Measurements from ENCODE around the gene PIN1. TPM values are rescaled to one million over a fixed set of nuclear protein-coding genes. Genes with fewer than 3 reads are reported as not detected.
A peak's percentile ranks its signal among the peaks of the same experiment; 100 is the strongest.

Gene PIN1
- total RNA-seq, 4 donors from 2014 or later, result 22.9 to 82.5 (median 43.7) TPM

DNA sequence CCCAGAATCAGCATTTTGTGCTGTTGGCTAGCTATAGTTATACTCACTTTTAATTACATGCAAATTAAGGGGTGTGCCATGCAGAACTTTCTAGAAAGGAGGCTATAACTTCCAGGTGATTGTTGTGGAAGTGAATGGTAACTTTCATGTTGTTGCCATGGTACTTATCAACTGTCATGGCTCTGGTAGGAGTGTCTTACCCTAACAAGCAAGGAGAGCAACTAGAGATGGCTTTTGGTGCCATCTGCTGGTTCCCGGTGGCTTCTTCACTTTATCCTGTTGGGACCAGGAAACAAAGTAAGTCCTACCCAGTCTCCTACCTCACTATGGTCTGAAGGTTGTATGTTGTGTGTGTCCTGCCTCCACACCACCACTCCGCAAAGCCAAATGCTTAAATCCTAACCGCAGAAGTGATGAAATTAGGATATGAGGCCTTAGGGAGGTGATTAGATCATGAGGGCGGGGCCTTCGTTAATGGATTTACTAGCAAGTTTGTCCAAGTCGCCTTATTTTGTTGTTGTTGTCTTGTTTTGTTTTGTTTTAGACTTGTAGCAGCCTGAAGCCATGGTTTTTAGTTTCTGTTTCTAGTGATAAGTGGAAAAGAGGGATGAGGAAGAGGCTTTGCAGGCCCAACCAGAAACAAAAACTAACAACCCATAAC lies 38.9 kb upstream of the PIN1 start:
- Histone ChIP-seq H3K4me3 (no peak overlapping the region), H3K4me1 (peaks cover 0 to 10% (median 3%) of the 10 kb centered on the region in 4 donors), H3K27ac (peak overlapping the region in 3 of 4 donors; percentile 25 to 52 (median 38)), H3K9me3 (no peaks in the 10 kb centered on the region), H3K36me3 (no peaks in the 10 kb centered on the region), H3K27me3 (no peaks in the 10 kb centered on the region)
- peak; percentile 93 for DNase-seq
- WGBS, 2 donors (ENCODE audit: low coverage in 1 of 2), result 46 to 100% methylated on average over 2 to 6 of the region's 6 CpGs
- intact Hi-C loops (cut with DNase I; ENCODE audit: low total_unique reads) (loop anchor here (10.0 kb wide), 2 partner anchors 481 to 581 kb away; partner anchors contain the start of gene OR7D4), in situ Hi-C loops (cut with MboI; ENCODE audit: low pct_ligation_motif_present in 1 of 4, low pct_unique_long_range_greater_than_20kb in 1 of 4, low sequenced_read_pairs in 3 of 4) (loop anchor here (5.0 to 25.0 kb wide), 5 partner anchors 169 to 659 kb away; partner anchors contain the start of genes ZNF559 (in 3 of the 4), ZNF699 (in 3 of the 4), OR7G3 (in 2 of the 4) and ZNF317 (in 2 of the 4))
- TF ChIP-seq EP300 (IDR thresholded peaks at IDR 0.05; ENCODE audit: low read depth) (peak; percentile 17), POLR2A (IDR thresholded peaks at IDR 0.05) (no peak), POLR2AphosphoS5 (IDR thresholded peaks at IDR 0.05) (peak in 1 of 3 donors; percentile 28)
- TF ChIP-seq, protein P1, sequence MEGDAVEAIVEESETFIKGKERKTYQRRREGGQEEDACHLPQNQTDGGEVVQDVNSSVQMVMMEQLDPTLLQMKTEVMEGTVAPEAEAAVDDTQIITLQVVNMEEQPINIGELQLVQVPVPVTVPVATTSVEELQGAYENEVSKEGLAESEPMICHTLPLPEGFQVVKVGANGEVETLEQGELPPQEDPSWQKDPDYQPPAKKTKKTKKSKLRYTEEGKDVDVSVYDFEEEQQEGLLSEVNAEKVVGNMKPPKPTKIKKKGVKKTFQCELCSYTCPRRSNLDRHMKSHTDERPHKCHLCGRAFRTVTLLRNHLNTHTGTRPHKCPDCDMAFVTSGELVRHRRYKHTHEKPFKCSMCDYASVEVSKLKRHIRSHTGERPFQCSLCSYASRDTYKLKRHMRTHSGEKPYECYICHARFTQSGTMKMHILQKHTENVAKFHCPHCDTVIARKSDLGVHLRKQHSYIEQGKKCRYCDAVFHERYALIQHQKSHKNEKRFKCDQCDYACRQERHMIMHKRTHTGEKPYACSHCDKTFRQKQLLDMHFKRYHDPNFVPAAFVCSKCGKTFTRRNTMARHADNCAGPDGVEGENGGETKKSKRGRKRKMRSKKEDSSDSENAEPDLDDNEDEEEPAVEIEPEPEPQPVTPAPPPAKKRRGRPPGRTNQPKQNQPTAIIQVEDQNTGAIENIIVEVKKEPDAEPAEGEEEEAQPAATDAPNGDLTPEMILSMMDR (IDR thresholded peaks at IDR 0.05), result peak; percentile 70 to 86 (median 76)

- no peak for DNase-seq
- no peak overlapping the region for H3K4me3 ChIP-seq
- peaks cover 0 to 5% (median 2%) of the 10 kb centered on the region in 4 donors for H3K4me1 ChIP-seq
- no peak overlapping the region for H3K27ac ChIP-seq
- no peaks in the 10 kb centered on the region for H3K9me3 ChIP-seq
- no peaks in the 10 kb centered on the region for H3K27me3 ChIP-seq
- in situ Hi-C loops (cut with MboI; ENCODE audit: low pct_ligation_motif_present in 1 of 4, low pct_unique_long_range_greater_than_20kb in 1 of 4, low sequenced_read_pairs in 3 of 4), result loop anchor here (5.0 to 25.0 kb wide), 5 partner anchors 171 to 661 kb away; partner anchors contain the start of genes ZNF559 (in 3 of the 4), ZNF699 (in 3 of the 4), OR7G3 (in 2 of the 4) and ZNF317 (in 2 of the 4)
- WGBS, 2 donors (ENCODE audit: low coverage in 1 of 2), result 83% methylated on average over 5 of the region's 5 CpGs; no CpG with 5 or more reads in 1 of the 2 donors
- intact Hi-C loops (cut with DNase I; ENCODE audit: low total_unique reads), result loop anchor here (10.0 kb wide), 2 partner anchors 483 to 583 kb away; partner anchors contain the start of gene OR7D4
- TF ChIP-seq POLR2A (IDR thresholded peaks at IDR 0.05) (no peak), EP300 (IDR thresholded peaks at IDR 0.05; ENCODE audit: low read depth) (no peak), POLR2AphosphoS5 (IDR thresholded peaks at IDR 0.05) (no peak)
- TF ChIP-seq, protein P1 (IDR thresholded peaks at IDR 0.05), result no peak
- H3K36me3 ChIP-seq, result no peaks in the 10 kb centered on the region
Observed at GRCh38 chr19:9797871-9798270, 37.2 kb upstream of the PIN1 start.

GRCh38 chr19:9799162-9799561 lies 36.0 kb upstream of the PIN1 start:
- in situ Hi-C loops (cut with MboI; ENCODE audit: low pct_ligation_motif_present in 1 of 4, low pct_unique_long_range_greater_than_20kb in 1 of 4, low sequenced_read_pairs in 3 of 4), result loop anchor here (5.0 to 25.0 kb wide), 5 partner anchors 172 to 662 kb away; partner anchors contain the start of genes ZNF559 (in 3 of the 4), ZNF699 (in 3 of the 4), OR7G3 (in 2 of the 4) and ZNF317 (in 2 of the 4)
- no peaks in the 10 kb centered on the region for H3K9me3 ChIP-seq
- no peaks in the 10 kb centered on the region for H3K36me3 ChIP-seq
- TF ChIP-seq EP300 (IDR thresholded peaks at IDR 0.05; ENCODE audit: low read depth) (no peak), POLR2A (IDR thresholded peaks at IDR 0.05) (no peak), POLR2AphosphoS5 (IDR thresholded peaks at IDR 0.05) (no peak)
- TF ChIP-seq, protein P1 (IDR thresholded peaks at IDR 0.05), result no peak
- no peak for DNase-seq
- no peak overlapping the region for H3K27ac ChIP-seq
- intact Hi-C loops (cut with DNase I; ENCODE audit: low total_unique reads), result loop anchor here (10.0 kb wide), 2 partner anchors 484 to 584 kb away; partner anchors contain the start of gene OR7D4
- peaks cover 0 to 4% (median 0%) of the 10 kb centered on the region in 4 donors for H3K4me1 ChIP-seq
- H3K27me3 ChIP-seq, result no peaks in the 10 kb centered on the region
- H3K4me3 ChIP-seq, result no peak overlapping the region

GRCh38 chr19:9801976-9802375 lies 33.1 kb upstream of the PIN1 start:
- Histone ChIP-seq H3K27ac (no peak overlapping the region), H3K4me1 (no peaks in the 10 kb centered on the region), H3K36me3 (no peaks in the 10 kb centered on the region), H3K9me3 (no peaks in the 10 kb centered on the region), H3K27me3 (no peaks in the 10 kb centered on the region), H3K4me3 (no peak overlapping the region)
- DNase-seq, result no peak
- intact Hi-C loops (cut with DNase I; ENCODE audit: low total_unique reads), result no loop called here
- no peak for TF ChIP-seq POLR2AphosphoS5 (IDR thresholded peaks at IDR 0.05)
- in situ Hi-C loops (cut with MboI; ENCODE audit: low pct_ligation_motif_present in 1 of 4, low pct_unique_long_range_greater_than_20kb in 1 of 4, low sequenced_read_pairs in 3 of 4), result no loop called here
- 91 to 96% methylated on average over 6 to 10 of the region's 10 CpGs for WGBS, 2 donors (ENCODE audit: low coverage in 1 of 2)
